ENCODE results near the gene CEP68.

Gene CEP68

GRCh38 chr2:65133626-65134025, 77.4 kb downstream of the CEP68 start:
- FAIRE-seq, result no peak

- no peak for FAIRE-seq
Measured at GRCh38 chr2:65134158-65134557, 77.9 kb downstream of the CEP68 start.

GRCh38 chr2:65136253-65136652, 80.0 kb downstream of the CEP68 start:
- no peak for FAIRE-seq

Measured in islet of Langerhans (tissue), 1 donor.